SK-N-MC (cell line): ENCODE measurements around the gene KLRB1.

ENCODE experiments used
- EZH2 ChIP-seq: fragments of 200-600 bp; sonication (generic); IDR thresholded peaks from one replicate; pipeline ENCODE4 v1.6.1; 2017; ENCODE audit warnings: antibody characterized with exemption
- FOXP2 ChIP-seq: optimal IDR thresholded peaks from 2 replicates; pipeline ENCODE3; 2011; ENCODE audit warnings: mild to moderate bottlenecking, moderate library complexity; ENCODE audit not compliant: insufficient read depth; ENCODE audit errors: extremely low read length, control extremely low read depth

DNA sequence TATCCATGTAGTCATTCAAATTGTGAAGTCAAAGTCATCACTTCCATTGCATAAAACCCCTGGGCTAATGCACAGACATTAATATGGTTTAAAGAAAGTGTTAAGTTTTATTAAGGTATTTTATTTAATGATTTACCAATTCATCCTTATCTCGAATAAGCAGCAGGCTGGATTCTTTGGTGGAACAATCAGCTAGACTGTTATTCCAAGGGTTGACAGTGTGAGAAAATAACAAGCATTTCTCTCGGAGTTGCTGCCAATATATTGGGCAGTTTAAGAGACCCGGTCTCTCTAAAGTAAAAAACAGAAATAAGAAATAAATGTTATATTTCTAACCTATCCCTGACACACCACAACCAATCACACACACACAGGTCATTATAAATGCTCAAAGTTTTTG, 9.4 kb downstream of the KLRB1 start:
- no peak for TF ChIP-seq FOXP2
- no peak for TF ChIP-seq EZH2
